H4 (cell line): ENCODE data around the gene LDLRAD4. TPM values are rescaled to one million over a fixed set of nuclear protein-coding genes. Genes with fewer than 3 reads are reported as not detected.
"Not testable (repeated sequence)": the region's sequence is repeated elsewhere in the genome, so short reads cannot be mapped to it uniquely, and the experiment has no call there.

Experiments used
- DNase-seq: peaks from one replicate; pipeline ENCODE4 v3.0.0-alpha.2; 2015; ENCODE audit warnings: low spot score
- total RNA-seq: library from RNA; depleted of rRNA; stranded (reverse); fragments of >200 nt; shearing (Covaris generic); gene quantifications from 2 replicates; pipeline ENCODE4 v1.2.3, GENCODE V29; 2014

The LDLRAD4 gene
- total RNA-seq, 1 experiment from 2014 or later, result 6.9 TPM

GRCh38 chr18:13463526-13464210, 245.1 kb downstream of the LDLRAD4 start:
- no peak for DNase-seq

DNA sequence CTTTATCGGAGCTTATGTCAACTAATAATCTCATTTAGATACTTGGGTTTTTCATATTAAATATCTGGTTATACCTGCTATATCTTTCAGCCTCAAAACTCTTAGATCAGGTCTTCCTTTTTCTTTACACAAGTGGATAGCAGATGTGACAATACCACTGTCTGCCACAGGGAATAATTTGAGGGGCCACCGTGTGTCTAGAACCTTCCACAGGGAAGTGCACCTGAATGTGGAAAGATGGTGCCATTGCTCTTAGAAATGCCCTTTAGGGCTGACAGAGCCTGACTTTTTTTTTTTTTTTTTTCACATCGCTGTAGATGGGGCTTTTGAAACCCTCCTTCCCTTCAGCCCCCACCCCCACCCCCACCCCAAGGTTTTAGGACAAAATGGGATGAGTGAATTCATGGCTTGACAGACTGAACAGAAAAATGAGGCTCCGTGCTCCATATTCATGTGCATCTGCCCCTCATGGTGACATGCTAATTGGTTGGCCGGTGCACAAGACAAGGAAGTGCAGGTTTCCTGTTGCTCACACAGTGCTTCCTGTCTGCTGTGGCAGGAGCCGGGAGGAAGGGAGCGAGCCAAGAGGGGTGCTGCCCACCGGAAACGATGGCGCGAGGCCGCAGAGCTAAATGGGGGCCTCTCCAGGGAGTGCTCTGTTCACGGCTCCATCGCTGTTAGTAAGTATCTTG, 246.0 kb downstream of the LDLRAD4 start:
- no peak for DNase-seq

DNA sequence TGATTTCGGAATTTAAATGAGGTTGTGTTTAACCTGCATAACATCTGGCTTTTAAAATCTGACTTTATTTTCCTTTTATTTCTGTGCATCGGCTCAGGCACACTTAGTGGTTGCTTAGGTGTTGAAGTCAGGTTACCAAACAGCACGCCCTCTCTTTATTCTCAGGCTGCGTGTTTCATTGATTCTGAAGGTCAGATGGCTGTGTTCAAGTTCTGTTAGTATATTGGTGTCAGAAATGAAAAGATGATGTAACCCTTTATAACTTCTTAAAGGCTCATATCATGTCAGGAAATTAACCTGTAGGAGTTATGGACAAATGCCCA, 246.5 kb downstream of the LDLRAD4 start:
- no peak for DNase-seq

DNA sequence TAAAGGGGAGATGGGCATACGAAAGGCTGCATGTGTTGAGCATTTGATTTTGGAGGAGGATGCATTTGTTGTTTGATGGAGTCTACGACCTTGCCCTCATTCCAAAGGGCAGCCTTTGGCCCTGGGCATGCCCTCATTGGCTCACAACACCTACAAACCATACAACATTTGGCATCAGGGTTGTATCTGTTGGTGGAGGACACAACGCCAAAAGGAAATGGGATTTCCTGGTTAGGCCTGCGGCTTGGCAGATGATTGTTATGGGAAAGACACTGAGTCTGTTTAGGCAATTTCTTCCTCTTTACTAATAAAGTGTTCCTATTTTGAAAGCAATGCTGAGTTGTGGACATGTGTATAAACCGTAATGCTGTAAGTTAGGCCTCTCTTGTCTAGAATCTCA, 246.9 kb downstream of the LDLRAD4 start:
- no peak for DNase-seq

DNA sequence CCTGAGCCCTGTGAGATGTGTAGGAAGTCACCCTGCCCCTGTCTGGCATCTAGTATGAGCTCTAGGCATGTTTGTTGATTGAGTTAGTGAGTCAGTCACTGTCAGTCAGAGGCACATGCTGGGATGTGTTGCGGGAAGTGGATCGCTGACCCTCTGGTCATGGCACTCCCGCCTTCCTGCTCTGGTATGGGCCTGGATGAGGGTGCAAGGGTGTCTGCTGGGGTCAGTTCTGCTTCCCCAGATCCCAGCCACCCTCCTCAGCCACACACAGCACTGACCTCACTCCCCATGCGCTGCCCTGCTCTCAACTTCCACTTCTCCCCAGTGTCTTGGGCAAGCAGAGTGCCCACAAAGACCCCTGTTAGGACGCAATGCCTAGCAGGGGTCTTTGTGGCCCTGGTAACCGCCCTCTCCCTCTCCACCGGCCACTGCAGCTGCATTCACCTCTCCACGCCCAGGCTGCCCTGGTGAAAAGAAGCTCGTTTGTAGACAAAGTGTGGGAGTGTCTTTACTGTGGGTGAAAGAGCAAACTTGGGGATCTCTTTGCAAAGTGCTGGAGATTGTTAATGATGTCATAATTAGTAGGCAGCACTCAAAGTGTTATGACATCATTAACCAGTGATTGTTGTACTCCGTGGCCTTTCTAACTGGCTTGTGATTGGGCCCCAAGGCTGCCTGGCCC, 252.1 kb downstream of the LDLRAD4 start:
- no peak for DNase-seq

- DNase-seq, result no peak
Measured at GRCh38 chr18:13471198-13471845, 252.8 kb downstream of the LDLRAD4 start.

GRCh38 chr18:13471971-13472628, 253.5 kb downstream of the LDLRAD4 start:
- no peak for DNase-seq

- DNase-seq, result no peak
Measured at GRCh38 chr18:13473751-13474150, 255.2 kb downstream of the LDLRAD4 start.

GRCh38 chr18:13474336-13474735, 255.8 kb downstream of the LDLRAD4 start:
- no peak for DNase-seq

- DNase-seq, result no peak
Measured at GRCh38 chr18:13474907-13475545, 256.5 kb downstream of the LDLRAD4 start.

DNA sequence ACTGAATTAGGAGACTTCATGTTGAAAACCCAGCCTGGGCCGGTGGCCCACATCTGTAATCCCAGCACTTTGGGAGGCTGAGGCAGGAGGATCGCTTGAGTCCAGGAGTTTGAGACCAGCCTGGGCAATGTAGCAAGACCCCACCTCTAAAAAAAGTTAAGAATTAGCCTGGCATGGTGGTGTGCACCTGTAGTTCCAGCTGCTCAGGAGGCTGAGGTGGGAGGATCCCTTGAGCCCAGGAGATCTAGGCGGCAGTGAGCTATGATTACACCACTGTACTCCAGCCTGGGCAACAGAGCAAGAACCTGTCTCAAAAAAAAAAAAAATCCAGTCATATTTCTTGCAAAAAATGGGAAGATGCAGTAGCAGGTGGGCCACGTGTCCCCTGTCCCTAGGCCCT, 257.8 kb downstream of the LDLRAD4 start:
- not testable (repeated sequence) for DNase-seq

GRCh38 chr18:13477147-13477683, 258.7 kb downstream of the LDLRAD4 start:
- no peak for DNase-seq

DNA sequence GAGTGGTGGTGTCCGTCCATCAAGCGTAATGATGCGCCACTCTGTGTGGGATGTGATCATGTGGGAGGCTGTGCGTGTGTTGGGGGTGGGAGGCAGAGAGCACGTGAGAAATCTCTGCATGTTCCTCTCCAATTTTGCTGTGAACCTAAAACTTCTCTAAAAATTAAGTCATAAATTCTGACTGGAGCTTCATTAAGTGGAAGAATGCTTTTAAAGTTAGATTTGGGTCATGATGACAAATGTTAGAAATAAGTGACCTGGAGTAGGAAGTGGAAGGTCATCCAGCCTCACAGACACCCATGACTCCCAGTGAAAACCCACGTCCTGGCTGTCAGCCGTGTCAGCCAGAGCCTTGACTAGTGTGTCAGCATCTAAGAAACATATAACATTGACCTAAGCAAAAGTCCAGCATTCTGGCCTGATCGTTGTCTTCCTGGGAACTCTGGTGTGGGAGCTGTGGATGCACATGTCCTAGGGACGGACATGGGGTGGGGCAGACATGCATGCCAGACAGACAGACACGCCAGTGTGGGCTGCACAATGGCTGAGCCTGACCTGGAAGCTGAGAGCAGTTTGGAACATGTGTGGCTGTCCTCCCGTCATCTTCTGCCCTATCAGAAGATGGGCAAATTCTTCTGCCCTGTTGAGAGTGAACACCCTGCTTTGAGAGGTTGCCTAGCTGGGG, 262.2 kb downstream of the LDLRAD4 start:
- no peak for DNase-seq

- no peak for DNase-seq
Measured at GRCh38 chr18:13481331-13481730, 262.8 kb downstream of the LDLRAD4 start.

DNA sequence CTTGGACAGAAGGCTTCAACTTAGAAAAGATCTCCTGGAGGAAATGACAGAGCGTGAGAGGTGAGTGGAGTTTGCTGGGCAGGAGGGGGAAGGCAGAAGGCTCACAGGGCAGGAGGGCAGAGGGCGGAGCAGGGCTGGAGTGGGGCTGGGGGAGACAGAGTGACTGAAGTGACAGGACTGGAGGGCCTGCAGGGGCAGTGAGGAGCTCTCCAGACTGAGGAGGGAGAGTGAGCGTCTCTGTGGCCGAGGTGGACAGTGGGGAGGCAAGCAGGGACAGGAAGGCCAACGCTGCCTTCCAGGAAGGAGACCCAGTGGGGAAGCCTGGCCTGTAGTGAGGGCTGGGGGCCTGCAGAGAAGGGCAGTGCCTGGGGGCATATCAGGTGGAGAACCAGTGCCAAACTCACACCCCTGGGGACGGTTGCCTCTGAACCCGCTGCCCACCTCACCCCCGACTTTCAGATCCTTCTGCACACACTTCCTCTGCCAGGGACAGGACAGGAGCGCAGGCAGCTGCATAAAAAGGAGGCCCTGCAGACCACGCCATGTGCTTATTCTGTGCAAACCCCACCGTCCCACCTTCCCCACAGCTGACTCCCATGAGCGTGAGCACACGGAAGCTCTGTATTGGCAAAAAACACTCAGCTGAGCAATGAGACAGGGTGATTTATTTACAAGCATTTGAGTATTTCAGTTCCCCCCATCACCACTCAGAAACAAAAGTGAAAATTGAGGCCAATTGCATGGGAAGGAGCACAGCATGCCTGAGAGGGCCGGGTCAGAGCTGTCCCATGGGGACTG, 263.5 kb downstream of the LDLRAD4 start:
- DNase-seq, result no peak

GRCh38 chr18:13482618-13482945, 264.0 kb downstream of the LDLRAD4 start:
- DNase-seq, result no peak

GRCh38 chr18:13483316-13484270, 265.0 kb downstream of the LDLRAD4 start:
- no peak for DNase-seq

- no peak for DNase-seq
Measured at GRCh38 chr18:13485182-13485581, 266.6 kb downstream of the LDLRAD4 start.

- no peak for DNase-seq
Measured at GRCh38 chr18:13485604-13486003, 267.0 kb downstream of the LDLRAD4 start.
